Muscle of leg (tissue), 11 donors: ENCODE data around the gene HELB. TPM values are rescaled to one million over a fixed set of nuclear protein-coding genes. Genes with fewer than 3 reads are reported as not detected.

Experiments used
- DNase-seq: peaks from one replicate; pipeline ENCODE4 v3.0.0; 2013
- H3K27ac ChIP-seq: one replicate; pipeline ENCODE4 v1.5.1; 2013; ENCODE audit warnings: mild to moderate bottlenecking, low read length, control low read depth
- H3K27me3 ChIP-seq: one replicate; pipeline ENCODE4 v1.6.1; 2013; ENCODE audit warnings: low read length; ENCODE audit not compliant: control insufficient read depth, insufficient read depth
- H3K36me3 ChIP-seq: one replicate; pipeline ENCODE4 v1.6.1; 2013; ENCODE audit warnings: low read length; ENCODE audit not compliant: control insufficient read depth, insufficient read depth
- H3K4me1 ChIP-seq: one replicate; pipeline ENCODE4 v1.6.1; 2013; ENCODE audit warnings: low read length; ENCODE audit not compliant: control insufficient read depth, insufficient read depth
- H3K4me3 ChIP-seq: one replicate; pipeline ENCODE4 v1.5.1; 2013; ENCODE audit warnings: low read length, control low read depth
- H3K9me3 ChIP-seq: replicated peaks from 2 replicates; pipeline ENCODE4 v1.6.1; 2013; ENCODE audit warnings: low read depth, low read length; ENCODE audit not compliant: control insufficient read depth
- WGBS: methylation state at CpG from one replicate; pipeline ENCODE4 v1.1.5; 2013; ENCODE audit warnings: missing lambda C conversion rate; ENCODE audit not compliant: insufficient coverage; 5-methylcytosine and 5-hydroxymethylcytosine counted together
- polyA plus RNA-seq, 8 donors: library from polyadenylated mRNA; unstranded; fragments of 120-200 nt; gene quantifications; one replicate each; pipeline versions ENCODE4 v1.2.1 to v1.2.3, GENCODE V29; 2013; ENCODE audit warnings: inconsistent platforms in 1 of 8, low replicate concordance in 1 of 8; ENCODE audit not compliant: insufficient read length in 8 of 8, insufficient read depth in 1 of 8
- total RNA-seq: library from RNA; stranded (reverse); fragments of 120-200 nt; gene quantifications from one replicate; pipeline ENCODE4 v1.2.4, GENCODE V29; 2013

HELB gene
- total and polyA plus RNA-seq, 9 donors = 1.1 to 2.8 (median 1.8) TPM

DNA sequence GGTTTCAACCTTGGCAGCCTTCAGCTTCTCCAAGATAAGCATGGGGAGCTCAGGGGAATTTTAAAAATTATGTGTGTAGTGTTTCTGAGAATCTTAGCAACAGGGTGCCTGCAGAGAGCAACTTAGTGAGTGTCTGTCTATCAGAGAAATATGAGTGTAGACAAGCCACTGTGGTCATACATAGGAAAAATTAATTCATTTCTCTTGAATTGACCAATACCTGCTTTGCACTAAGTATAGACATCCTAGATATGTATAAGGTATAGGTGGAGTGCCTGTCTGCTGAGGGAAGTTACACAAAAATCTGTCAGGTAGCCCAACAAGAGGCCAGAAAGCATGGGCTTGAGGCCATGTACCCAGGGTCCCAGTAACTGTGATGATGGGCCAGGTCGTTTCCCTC, 20.7 kb downstream of the HELB start:
- Histone ChIP-seq H3K4me1 (no peaks in the 10 kb centered on the region), H3K27me3 (no peaks in the 10 kb centered on the region), H3K4me3 (no peak overlapping the region), H3K36me3 (peaks cover 5% of the 10 kb centered on the region), H3K27ac (no peak overlapping the region), H3K9me3 (no peaks in the 10 kb centered on the region)
- no CpG with 5 or more reads among the region's 1 CpG for WGBS
- DNase-seq = no peak

DNA sequence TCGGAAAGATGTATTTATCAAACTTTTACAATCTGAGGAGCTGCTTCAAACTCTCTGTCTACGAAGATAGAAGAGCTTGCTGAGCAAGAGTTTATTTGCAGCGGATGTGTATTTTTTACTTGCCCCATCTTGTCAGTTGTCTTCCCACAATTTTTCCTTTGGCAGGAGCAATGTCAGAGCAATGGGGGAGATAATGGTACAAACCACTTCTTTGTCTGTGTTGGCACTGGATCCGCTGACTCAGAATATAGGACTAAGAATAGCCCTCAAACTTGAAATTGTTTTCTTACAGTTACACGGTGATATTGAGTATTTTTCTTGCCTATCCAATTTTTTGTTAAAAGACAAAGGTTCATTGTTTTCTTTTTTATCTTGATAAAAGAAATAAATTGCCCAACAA, 27.6 kb downstream of the HELB start:
- no CpG with 5 or more reads among the region's 5 CpGs for WGBS
- Histone ChIP-seq H3K4me1 (no peaks in the 10 kb centered on the region), H3K4me3 (no peak overlapping the region), H3K27ac (no peak overlapping the region), H3K9me3 (no peaks in the 10 kb centered on the region), H3K27me3 (no peaks in the 10 kb centered on the region), H3K36me3 (peaks cover 10% of the 10 kb centered on the region)
- no peak for DNase-seq

DNA sequence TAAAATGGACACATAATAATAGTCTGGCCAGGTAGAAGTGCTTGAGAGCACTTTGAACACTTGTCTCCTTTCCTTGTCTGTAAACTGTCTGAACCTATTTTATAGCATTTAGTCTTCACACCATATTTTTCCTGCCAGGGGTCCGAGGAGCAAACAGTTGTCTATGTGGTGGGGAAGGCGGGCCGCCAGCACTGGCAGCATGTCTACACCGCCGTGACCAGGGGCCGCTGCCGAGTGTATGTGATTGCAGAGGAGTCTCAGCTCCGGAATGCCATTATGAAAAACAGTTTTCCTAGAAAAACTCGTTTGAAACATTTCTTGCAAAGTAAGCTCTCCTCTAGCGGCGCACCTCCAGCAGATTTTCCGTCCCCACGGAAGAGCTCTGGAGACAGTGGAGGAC, 28.7 kb downstream of the HELB start:
- WGBS = 78% methylated on average over 6 of the region's 13 CpGs
- no peak overlapping the region for H3K27ac ChIP-seq
- no peak for DNase-seq
- no peaks in the 10 kb centered on the region for H3K9me3 ChIP-seq
- H3K4me1 ChIP-seq = no peaks in the 10 kb centered on the region
- H3K4me3 ChIP-seq = no peak overlapping the region
- H3K27me3 ChIP-seq = no peaks in the 10 kb centered on the region
- peaks cover 10% of the 10 kb centered on the region for H3K36me3 ChIP-seq

DNA sequence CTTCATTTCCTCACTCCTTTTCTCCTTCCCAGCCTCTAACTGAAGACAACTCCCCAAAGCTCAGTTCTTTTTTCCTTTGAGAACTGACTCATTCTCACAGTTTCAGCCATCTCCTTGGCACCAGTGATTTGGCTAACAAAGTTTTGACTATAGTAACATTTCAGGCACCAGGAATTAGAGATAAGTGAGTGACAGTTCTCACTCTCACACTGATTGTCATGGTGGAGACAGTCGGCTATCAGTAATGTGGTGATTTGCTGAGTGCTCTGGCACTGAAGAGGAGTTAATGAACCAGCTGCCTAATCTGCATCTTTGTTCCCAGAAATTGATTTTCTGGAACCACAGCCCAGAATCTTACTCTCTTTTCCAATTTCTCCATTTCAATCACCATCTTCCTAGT, 29.5 kb downstream of the HELB start:
- no peaks in the 10 kb centered on the region for H3K4me1 ChIP-seq
- H3K36me3 ChIP-seq = peaks cover 9% of the 10 kb centered on the region
- DNase-seq = no peak
- no peaks in the 10 kb centered on the region for H3K9me3 ChIP-seq
- 100% methylated on average over 1 of the region's 1 CpG for WGBS
- no peak overlapping the region for H3K27ac ChIP-seq
- no peaks in the 10 kb centered on the region for H3K27me3 ChIP-seq
- no peak overlapping the region for H3K4me3 ChIP-seq

DNA sequence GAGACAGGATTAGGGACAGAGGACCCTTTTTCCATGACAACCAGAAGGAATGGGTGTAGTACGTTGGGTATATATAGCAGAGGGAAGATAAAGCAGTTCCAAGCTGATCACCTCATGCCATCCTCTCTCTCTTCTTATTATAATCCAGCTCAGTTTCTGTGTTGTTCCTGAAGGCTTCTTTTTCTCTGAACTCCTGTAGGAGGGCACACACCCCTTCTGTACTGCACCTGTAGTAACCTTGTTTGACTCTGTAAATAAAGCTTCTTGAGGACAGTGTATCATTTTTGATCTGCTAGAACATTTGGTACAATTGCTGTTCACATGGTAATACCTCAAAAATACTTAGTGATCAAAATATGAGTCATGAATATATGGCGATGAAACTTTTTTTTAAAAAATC, 33.5 kb downstream of the HELB start:
- H3K9me3 ChIP-seq = peaks cover 2% of the 10 kb centered on the region
- H3K36me3 ChIP-seq = peaks cover 16% of the 10 kb centered on the region
- DNase-seq = no peak
- no peak overlapping the region for H3K4me3 ChIP-seq
- H3K4me1 ChIP-seq = no peaks in the 10 kb centered on the region
- WGBS = no CpG with 5 or more reads among the region's 2 CpGs
- no peaks in the 10 kb centered on the region for H3K27me3 ChIP-seq
- no peak overlapping the region for H3K27ac ChIP-seq

DNA sequence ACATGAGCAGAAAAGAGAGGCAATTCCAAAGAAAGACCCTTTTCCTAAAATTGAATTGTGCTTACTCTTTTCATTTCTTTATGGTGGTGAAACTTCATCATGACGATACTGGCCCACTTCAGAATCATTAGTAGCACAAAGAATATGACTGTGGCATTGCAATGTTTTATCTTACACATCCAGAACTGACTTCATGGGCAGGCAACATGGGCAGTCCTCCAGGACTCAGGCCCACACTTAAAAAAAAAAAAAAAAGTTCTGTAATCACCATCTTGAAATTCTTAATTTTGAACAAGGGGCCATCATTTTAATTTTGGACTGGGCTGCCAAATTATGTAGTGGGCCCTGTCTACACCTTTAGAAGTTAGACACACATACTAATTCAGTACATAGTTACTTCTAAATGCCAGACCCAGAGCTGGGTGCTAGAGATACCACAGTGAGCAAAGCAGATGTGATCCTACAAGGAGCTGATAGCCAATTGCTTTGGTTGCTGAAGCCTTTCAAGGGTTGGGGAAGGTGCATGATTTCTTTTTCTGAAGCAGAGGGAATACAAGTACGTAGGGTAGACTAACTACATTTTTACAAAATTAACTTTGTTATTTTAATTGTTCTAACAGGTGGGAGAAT, 35.2 kb downstream of the HELB start:
- Histone ChIP-seq H3K36me3 (peaks cover 18% of the 10 kb centered on the region), H3K27ac (no peak overlapping the region), H3K9me3 (peaks cover 10% of the 10 kb centered on the region), H3K4me3 (no peak overlapping the region), H3K27me3 (no peaks in the 10 kb centered on the region), H3K4me1 (no peaks in the 10 kb centered on the region)
- DNase-seq = no peak
- no CpG with 5 or more reads among the region's 2 CpGs for WGBS

DNA sequence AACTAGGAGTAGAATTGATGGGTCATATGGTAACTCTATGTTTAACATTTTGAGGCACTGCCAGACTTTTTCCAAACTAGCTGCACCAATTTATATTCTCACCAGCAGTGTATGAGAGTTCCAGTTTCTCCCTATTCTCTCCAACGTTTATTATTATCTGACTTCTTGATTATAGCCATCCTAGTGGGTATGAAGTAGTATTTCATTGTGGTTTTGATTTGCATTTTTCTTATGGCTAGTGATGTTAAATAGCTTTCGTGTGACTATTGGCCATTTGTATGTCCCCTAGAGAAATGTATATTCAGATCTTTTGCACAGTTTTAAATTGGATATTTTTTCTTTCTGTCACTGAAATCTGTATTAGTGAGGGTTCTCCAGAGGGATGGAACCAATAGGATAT, 37.8 kb downstream of the HELB start:
- Histone ChIP-seq H3K4me3 (no peak overlapping the region), H3K27ac (no peak overlapping the region), H3K9me3 (peaks cover 14% of the 10 kb centered on the region), H3K4me1 (no peaks in the 10 kb centered on the region), H3K27me3 (no peaks in the 10 kb centered on the region), H3K36me3 (peaks cover 16% of the 10 kb centered on the region)
- DNase-seq = no peak
- no CpG with 5 or more reads among the region's 2 CpGs for WGBS

DNA sequence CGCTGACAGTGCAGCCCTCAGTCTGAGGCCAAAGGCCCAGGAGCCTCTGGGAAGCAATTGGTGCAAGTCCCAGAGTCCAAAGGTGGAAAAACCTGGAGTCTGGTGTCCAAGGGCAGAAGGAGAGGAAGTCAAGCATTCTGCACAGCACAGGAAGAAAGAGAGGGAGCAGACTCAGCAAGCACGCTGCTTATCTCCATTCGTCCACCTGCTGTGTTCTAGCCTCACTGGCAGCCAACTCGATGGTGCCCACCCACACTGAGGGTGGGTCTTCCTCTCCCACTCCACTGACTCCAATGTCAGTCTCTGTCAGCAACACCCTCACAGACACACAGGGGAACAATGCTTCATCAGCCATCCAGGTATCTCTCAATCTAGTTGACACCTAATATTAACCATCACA, 38.8 kb downstream of the HELB start:
- Histone ChIP-seq H3K36me3 (peaks cover 16% of the 10 kb centered on the region), H3K4me3 (no peak overlapping the region), H3K27ac (no peak overlapping the region), H3K4me1 (no peaks in the 10 kb centered on the region), H3K9me3 (peaks cover 14% of the 10 kb centered on the region), H3K27me3 (no peaks in the 10 kb centered on the region)
- 93% methylated on average over 4 of the region's 4 CpGs for WGBS
- DNase-seq = no peak

DNA sequence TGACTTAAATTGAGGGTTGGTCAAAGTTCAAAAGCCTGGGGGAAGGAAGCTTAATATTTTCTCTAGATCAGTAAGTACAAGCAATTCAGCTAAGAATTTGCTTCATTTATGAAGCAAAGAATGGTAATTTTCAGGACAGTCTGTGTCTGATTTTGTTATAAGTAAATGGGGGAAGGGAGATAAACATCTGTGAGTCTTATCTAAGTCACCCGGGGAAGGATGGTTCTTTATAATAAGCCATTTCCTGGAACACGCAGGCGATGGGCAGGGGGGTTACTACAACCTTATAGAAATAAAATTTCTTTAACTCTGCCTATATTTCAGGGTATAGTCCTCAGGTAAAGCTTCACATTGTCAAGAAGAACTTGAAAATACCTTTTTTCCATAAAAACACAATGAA, 42.9 kb downstream of the HELB start:
- Histone ChIP-seq H3K36me3 (peaks cover 10% of the 10 kb centered on the region), H3K4me3 (no peak overlapping the region), H3K27ac (no peak overlapping the region), H3K27me3 (no peaks in the 10 kb centered on the region), H3K9me3 (peaks cover 12% of the 10 kb centered on the region), H3K4me1 (no peaks in the 10 kb centered on the region)
- no CpG with 5 or more reads among the region's 3 CpGs for WGBS
- DNase-seq = no peak

DNA sequence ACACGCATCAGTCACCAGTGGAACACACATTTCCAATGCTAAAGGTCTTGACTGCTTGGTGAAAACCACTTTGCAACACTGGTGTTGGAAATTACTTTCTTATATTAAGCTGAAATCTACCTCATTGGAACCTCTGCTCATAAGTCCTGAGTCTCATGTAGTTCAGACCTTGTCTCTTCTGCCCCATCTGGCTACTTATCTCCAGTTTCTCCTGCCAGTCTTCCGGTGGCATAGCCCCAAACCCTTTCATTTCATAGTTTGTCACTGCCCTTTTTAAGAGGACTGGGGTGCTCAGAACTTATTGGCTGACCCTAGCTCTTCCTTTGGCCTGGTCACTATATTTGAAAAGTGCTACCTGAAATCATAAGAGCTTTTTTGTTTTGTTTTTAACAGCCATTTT, 43.7 kb downstream of the HELB start:
- no peak for DNase-seq
- Histone ChIP-seq H3K9me3 (peaks cover 12% of the 10 kb centered on the region), H3K36me3 (peaks cover 6% of the 10 kb centered on the region), H3K27me3 (no peaks in the 10 kb centered on the region), H3K4me1 (no peaks in the 10 kb centered on the region), H3K27ac (no peak overlapping the region), H3K4me3 (no peak overlapping the region)
- 90% methylated on average over 2 of the region's 2 CpGs for WGBS

DNA sequence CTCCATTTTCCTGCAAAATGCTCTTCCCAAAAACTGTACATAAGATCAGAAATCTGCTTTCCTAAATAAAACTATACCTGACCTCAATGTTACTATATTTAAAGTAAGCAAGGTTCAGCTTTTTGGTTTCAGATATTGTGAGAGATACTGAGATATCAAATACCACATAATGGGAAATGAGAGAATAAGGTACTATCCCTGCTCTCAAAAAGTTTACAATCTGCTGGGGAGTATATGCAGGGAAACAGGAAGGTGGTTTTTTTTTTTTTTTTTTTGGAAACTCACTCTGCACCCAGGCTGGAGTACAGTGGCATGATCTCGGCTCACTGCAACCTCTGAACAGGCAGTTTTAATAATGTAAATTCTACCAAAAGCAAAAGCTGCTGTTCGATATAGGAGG, 49.0 kb downstream of the HELB start:
- no peaks in the 10 kb centered on the region for H3K27me3 ChIP-seq
- no peak for DNase-seq
- H3K4me1 ChIP-seq = no peaks in the 10 kb centered on the region
- H3K4me3 ChIP-seq = no peak overlapping the region
- no peaks in the 10 kb centered on the region for H3K36me3 ChIP-seq
- no peak overlapping the region for H3K27ac ChIP-seq
- WGBS = 88% methylated on average over 1 of the region's 2 CpGs
- H3K9me3 ChIP-seq = no peaks in the 10 kb centered on the region
